Peyer's patch (tissue), 4 donors: ENCODE measurements around the gene FBXL4. TPM values are rescaled to one million over a fixed set of nuclear protein-coding genes. Genes with fewer than 3 reads are reported as not detected.

ENCODE experiments used
- DNase-seq, 3 donors: peaks; one replicate each; pipeline ENCODE4 v3.0.0-alpha.2; 2017 to 2019
- H3K27ac ChIP-seq, 4 donors: fragments of 200-600 bp; sonication (generic); one replicate each; pipeline ENCODE4 v1.5.1; 2016 to 2019
- H3K27me3 ChIP-seq, 2 donors: fragments of 200-600 bp; sonication (generic); one replicate each; pipeline ENCODE4 v1.5.1; 2019
- H3K36me3 ChIP-seq, 3 donors: fragments of 200-600 bp; sonication (generic); one replicate each; pipeline ENCODE4 v1.5.1; 2016 to 2019
- H3K4me1 ChIP-seq, 4 donors: fragments of 200-600 bp; sonication (generic); one replicate each; pipeline ENCODE4 v1.5.1; 2016 to 2019
- H3K4me3 ChIP-seq, 4 donors: fragments of 200-600 bp; sonication (generic); 1 replicate in 3 of 4; 2 replicates in 1 of 4; pipeline ENCODE4 v1.5.1; 2016 to 2019; ENCODE audit warnings: mild to moderate bottlenecking in 1 of 4
- H3K9me3 ChIP-seq, 4 donors: fragments of 200-600 bp; sonication (generic); one replicate each; pipeline ENCODE4 v1.5.1; 2016 to 2019; ENCODE audit warnings: mild to moderate bottlenecking in 1 of 4
- CTCF ChIP-seq, 6 experiments: fragments of 450-650 bp in 4 of 6; fragments of 200-600 bp in 2 of 6; sonication (generic) in 1 of 6; IDR thresholded peaks; one replicate each; pipeline ENCODE4 v1.5.1; 2017 to 2019; ENCODE audit warnings: antibody characterized with exemption in 6 of 6, mild to moderate bottlenecking in 3 of 6, moderate library complexity in 1 of 6
- POLR2A ChIP-seq, 2 donors: fragments of 450-650 bp; IDR thresholded peaks; one replicate each; pipeline ENCODE4 v1.5.1; 2017; ENCODE audit warnings: antibody characterized with exemption in 2 of 2, mild to moderate bottlenecking in 2 of 2, moderate library complexity in 2 of 2
- total RNA-seq, 4 donors: library from RNA; depleted of rRNA; stranded (reverse); fragments of >200 nt; gene quantifications; one replicate each; pipeline ENCODE4 v1.1.0, GENCODE V29; 2016

The FBXL4 gene
- total RNA-seq, 4 donors from 2014 or later: 19.1 to 24.8 (median 21.2) TPM

- no peaks in the 10 kb centered on the region for H3K36me3 ChIP-seq
- no peak for DNase-seq
- TF ChIP-seq POLR2A (IDR thresholded peaks at IDR 0.05) (no peak), CTCF (IDR thresholded peaks at IDR 0.05) (no peak)
Observed at GRCh38 chr6:98877250-98877649, 70.5 kb downstream of the FBXL4 start.

GRCh38 chr6:98875375-98875774, 72.4 kb downstream of the FBXL4 start:
- no peak overlapping the region for H3K4me3 ChIP-seq
- H3K36me3 ChIP-seq: no peaks in the 10 kb centered on the region

More at GRCh38 chr6:98877250-98877649, 70.5 kb downstream of the FBXL4 start:
- Histone ChIP-seq H3K27me3 (no peaks in the 10 kb centered on the region), H3K4me1 (no peaks in the 10 kb centered on the region), H3K9me3 (no peaks in the 10 kb centered on the region), H3K27ac (no peak overlapping the region), H3K4me3 (no peak overlapping the region)

GRCh38 chr6:98871821-98872220, 75.9 kb downstream of the FBXL4 start:
- TF ChIP-seq POLR2A (IDR thresholded peaks at IDR 0.05) (no peak), CTCF (IDR thresholded peaks at IDR 0.05) (no peak)
- DNase-seq: no peak

More at GRCh38 chr6:98875375-98875774, 72.4 kb downstream of the FBXL4 start:
- Histone ChIP-seq H3K9me3 (no peaks in the 10 kb centered on the region), H3K27me3 (no peaks in the 10 kb centered on the region), H3K27ac (no peak overlapping the region), H3K4me1 (no peaks in the 10 kb centered on the region)
- no peak for DNase-seq
- no peak for TF ChIP-seq POLR2A (IDR thresholded peaks at IDR 0.05)
- TF ChIP-seq CTCF (IDR thresholded peaks at IDR 0.05): no peak

GRCh38 chr6:98871057-98871456, 76.7 kb downstream of the FBXL4 start:
- TF ChIP-seq POLR2A (IDR thresholded peaks at IDR 0.05) (no peak), CTCF (IDR thresholded peaks at IDR 0.05) (no peak)
- Histone ChIP-seq H3K36me3 (no peaks in the 10 kb centered on the region), H3K4me3 (no peak overlapping the region), H3K27me3 (no peaks in the 10 kb centered on the region), H3K4me1 (no peaks in the 10 kb centered on the region), H3K9me3 (no peaks in the 10 kb centered on the region), H3K27ac (no peak overlapping the region)
- DNase-seq: no peak

More at GRCh38 chr6:98871821-98872220, 75.9 kb downstream of the FBXL4 start:
- no peak overlapping the region for H3K27ac ChIP-seq
- H3K4me3 ChIP-seq: no peak overlapping the region
- H3K36me3 ChIP-seq: no peaks in the 10 kb centered on the region
- no peaks in the 10 kb centered on the region for H3K9me3 ChIP-seq
- no peaks in the 10 kb centered on the region for H3K4me1 ChIP-seq
- H3K27me3 ChIP-seq: no peaks in the 10 kb centered on the region

GRCh38 chr6:98864497-98864896, 83.2 kb downstream of the FBXL4 start:
- TF ChIP-seq POLR2A (IDR thresholded peaks at IDR 0.05) (no peak), CTCF (IDR thresholded peaks at IDR 0.05) (no peak)
- H3K27me3 ChIP-seq: no peaks in the 10 kb centered on the region

More at GRCh38 chr6:98864497-98864896, 83.2 kb downstream of the FBXL4 start:
- Histone ChIP-seq H3K4me3 (no peak overlapping the region), H3K4me1 (no peaks in the 10 kb centered on the region), H3K27ac (no peak overlapping the region), H3K9me3 (no peaks in the 10 kb centered on the region), H3K36me3 (no peaks in the 10 kb centered on the region)
- no peak for DNase-seq
